ENCODE data around the gene DNAJC8.

GRCh38 chr1:28173151-28173979, 59.5 kb downstream of the DNAJC8 start:
- TF ChIP-seq CTCF (IDR thresholded peaks at IDR 0.05) (no peak), POLR2A (IDR thresholded peaks at IDR 0.05) (no peak), EP300 (IDR thresholded peaks at IDR 0.05) (no peak)

All from tibial nerve (tissue), 4 donors.